OCI-LY7 (cell line): ENCODE data around the gene CCDC78. TPM values are rescaled to one million over a fixed set of nuclear protein-coding genes. Genes with fewer than 3 reads are reported as not detected.

Experiments used
- BruUV-seq: library from RNA; stranded (reverse); fragments of 400-500 nt; replicated peaks from 2 replicates; lab custom pipeline; 2021; lab: Mats Ljungman, UMichigan
- CTCF ChIA-PET: fragments of 300-600 bp; sonication (Branson Sonifier 250); formaldehyde crosslinking; loops from one replicate; lab custom pipeline; 2022; ENCODE audit warnings: antibody characterized with exemption; ENCODE audit not compliant: unreplicated experiment; lab: Charles Lee
- POLR2A ChIA-PET: fragments of 300-600 bp; sonication (Branson Sonifier 250); formaldehyde crosslinking; loops from one replicate; lab custom pipeline; 2022; ENCODE audit warnings: antibody characterized with exemption; lab: Charles Lee
- DNase-seq: peaks from one replicate; pipeline ENCODE4 v3.0.0-alpha.2; 2015; ENCODE audit warnings: low spot score
- H2AFZ ChIP-seq: fragments of 200-600 bp; sonication (generic), shearing (Covaris generic); 2 replicates; pipeline ENCODE4 v1.6.1; 2014; ENCODE audit warnings: mild to moderate bottlenecking, antibody characterized with exemption, low read length, moderate library complexity
- H3K27ac ChIP-seq: fragments of 200-600 bp; sonication (generic); 2 replicates; pipeline ENCODE4 v1.5.1; 2014; ENCODE audit warnings: mixed run types, low read depth, mild to moderate bottlenecking, moderate library complexity, low read length, inconsistent platforms; ENCODE audit not compliant: poor library complexity, severe bottlenecking
- H3K36me3 ChIP-seq: fragments of 200-600 bp; sonication (generic); 2 replicates; pipeline ENCODE4 v1.6.1; 2014; ENCODE audit warnings: mild to moderate bottlenecking, antibody characterized with exemption, low read length, moderate library complexity, mixed read lengths; ENCODE audit not compliant: insufficient read depth
- H3K4me1 ChIP-seq: fragments of 200-600 bp; sonication (generic); 2 replicates; pipeline ENCODE4 v1.5.1; 2014; ENCODE audit warnings: mild to moderate bottlenecking, low read length; ENCODE audit not compliant: insufficient read depth, poor library complexity, severe bottlenecking
- H3K4me2 ChIP-seq: fragments of 200-600 bp; sonication (generic); 2 replicates; pipeline ENCODE4 v1.6.1; 2014; ENCODE audit warnings: mild to moderate bottlenecking, low read length
- H3K4me3 ChIP-seq: fragments of 200-600 bp; sonication (generic); 2 replicates; pipeline ENCODE4 v1.5.1; 2014; ENCODE audit warnings: mild to moderate bottlenecking, low read depth, low read length; ENCODE audit not compliant: poor library complexity, severe bottlenecking
- H3K79me2 ChIP-seq: fragments of 200-600 bp; sonication (generic); 2 replicates; pipeline ENCODE4 v1.6.1; 2016; ENCODE audit warnings: low read depth, mild to moderate bottlenecking, low read length, moderate library complexity, mixed read lengths; ENCODE audit not compliant: insufficient read depth
- H3K9me2 ChIP-seq: fragments of 200-600 bp; sonication (generic); 2 replicates; pipeline ENCODE4 v1.6.1; 2016; ENCODE audit warnings: mild to moderate bottlenecking, low read length, mixed read lengths; ENCODE audit not compliant: insufficient read depth
- H3K9me3 ChIP-seq: fragments of 200-600 bp; sonication (generic); 2 replicates; pipeline ENCODE4 v1.6.1; 2014; ENCODE audit warnings: mild to moderate bottlenecking, mixed run types, low read length, mixed read lengths
- H4K20me1 ChIP-seq: fragments of 200-600 bp; sonication (generic); 2 replicates; pipeline ENCODE4 v1.6.1; 2014; ENCODE audit warnings: mild to moderate bottlenecking, antibody characterized with exemption, low read length, moderate library complexity, mixed read lengths; ENCODE audit not compliant: insufficient read depth
- CTCF ChIP-seq: fragments of 200-600 bp; sonication (generic); conservative IDR thresholded peaks from 2 replicates; pipeline ENCODE4 v1.5.1; 2014; ENCODE audit warnings: mild to moderate bottlenecking, antibody characterized with exemption, low read length, moderate library complexity, mixed read lengths
- EZH2phosphoT487 ChIP-seq: fragments of 200-600 bp; sonication (generic); IDR thresholded peaks from 2 replicates; pipeline ENCODE4 v1.6.1; 2018; ENCODE audit warnings: low read depth, borderline replicate concordance, mild to moderate bottlenecking, mixed run types, antibody characterized with exemption, low read length, moderate library complexity, mixed read lengths
- intact Hi-C: fragments of 100-400 bp; cut with micrococcal nuclease; formaldehyde crosslinking; loops from one replicate; pipeline ENCODE4 v1.10.0; 2022; ENCODE audit not compliant: unreplicated experiment
- total RNA-seq, 2 experiments: library from RNA; depleted of rRNA in 1 of 2; stranded (reverse); fragments of >200 nt in 1 of 2; shearing (Covaris generic) in 1 of 2; gene quantifications; 2 replicates each; pipeline ENCODE4 v1.2.3, GENCODE V29; 2014 to 2022

CCDC78 gene
- total RNA-seq, 2 experiments from 2014 or later, result 25.8 to 57.9 TPM

GRCh38 chr16:736936-737481, 10.8 kb upstream of the CCDC78 start:
- no peak for DNase-seq
- TSS peak; percentile 56 for BruUV-seq
- Histone ChIP-seq H3K4me2 (peak overlapping the region; percentile 89), H2AFZ (no peak overlapping the region), H3K9me2 (no peaks in the 10 kb centered on the region), H3K9me3 (no peaks in the 10 kb centered on the region), H3K36me3 (peaks cover 58% of the 10 kb centered on the region), H3K4me3 (peak overlapping the region; percentile 71), H3K4me1 (peaks cover 45% of the 10 kb centered on the region), H3K79me2 (peaks cover 34% of the 10 kb centered on the region), H3K27ac (peak overlapping the region; percentile 97), H4K20me1 (no peaks in the 10 kb centered on the region)
- no peak for TF ChIP-seq CTCF
- TF ChIP-seq EZH2phosphoT487, result no peak
- ChIA-PET CTCF (interaction anchor here (0.6 to 0.9 kb wide), 2 partner anchors 16 to 1204 kb away, joined by 3 read pairs; no protein-coding TSS in a partner anchor), POLR2A (interaction anchor here (1.0 to 5.2 kb wide), 4 partner anchors 9 to 354 kb away, joined by 3 to 26 read pairs (median 7); partner anchors contain the start of genes ANTKMT and CCDC78)
- intact Hi-C loops, result no loop called here

GRCh38 chr16:735982-736453, 9.8 kb upstream of the CCDC78 start:
- H3K4me2 ChIP-seq, result peak overlapping the region; percentile 89
- H3K4me1 ChIP-seq, result peaks cover 43% of the 10 kb centered on the region
- peak overlapping the region; percentile 97 for H3K27ac ChIP-seq
- DNase-seq, result no peak
- intact Hi-C loops, result no loop called here
- H3K79me2 ChIP-seq, result peaks cover 34% of the 10 kb centered on the region
- no peaks in the 10 kb centered on the region for H3K9me3 ChIP-seq
- H3K36me3 ChIP-seq, result peaks cover 67% of the 10 kb centered on the region
- TF ChIP-seq EZH2phosphoT487 (no peak), CTCF (no peak)
- POLR2A ChIA-PET, result interaction anchor here (0.5 to 5.2 kb wide), 5 partner anchors 11 to 976 kb away, joined by 3 to 26 read pairs (median 5); partner anchors contain the start of genes ANTKMT and CCDC78
- H3K9me2 ChIP-seq, result no peaks in the 10 kb centered on the region
- peak overlapping the region; percentile 71 for H3K4me3 ChIP-seq
- CTCF ChIA-PET, result no interaction called here
- H4K20me1 ChIP-seq, result no peaks in the 10 kb centered on the region
- BruUV-seq, result no TSS peak
- no peak overlapping the region for H2AFZ ChIP-seq
